Activated naive CD4-positive, alpha-beta T cell treated with anti-CD3 and anti-CD28 coated beads, Interleukin-2, amount 50 U/mL, for 72 hours (primary cell): ENCODE measurements around the gene METTL3. TPM values are rescaled to one million over a fixed set of nuclear protein-coding genes. Genes with fewer than 3 reads are reported as not detected.

ENCODE experiments used
- ATAC-seq, 2 donors: fragments of 150-1000 bp; cut with Tn5 transposase; 2 replicates each; pipeline ENCODE4 v1.10.0; 2021; ENCODE audit warnings: mild to moderate bottlenecking in 2 of 2, moderate library complexity in 2 of 2
- DNase-seq, 2 donors: peaks; one replicate each; pipeline ENCODE4 v3.0.0; 2021 to 2022; ENCODE audit warnings: low spot score in 2 of 2
- H3K27ac Mint-ChIP-seq, 2 donors: one replicate each; pipeline ENCODE4 v1.8.0; 2022; ENCODE audit warnings: mild to moderate bottlenecking in 2 of 2, mixed read lengths in 2 of 2
- H3K36me3 Mint-ChIP-seq, 2 donors: one replicate each; pipeline ENCODE4 v1.8.0; 2022; ENCODE audit warnings: mixed read lengths in 2 of 2
- H3K9me3 Mint-ChIP-seq, 2 donors: one replicate each; pipeline ENCODE4 v1.8.0; 2022; ENCODE audit warnings: mixed read lengths in 2 of 2
- total RNA-seq, 2 donors: library from RNA; stranded (reverse); gene quantifications; one replicate each; pipeline ENCODE4 v1.2.3, GENCODE V29; 2022

The METTL3 gene
- total RNA-seq, 2 donors from 2014 or later, result 60.6 to 74.9 TPM

DNA sequence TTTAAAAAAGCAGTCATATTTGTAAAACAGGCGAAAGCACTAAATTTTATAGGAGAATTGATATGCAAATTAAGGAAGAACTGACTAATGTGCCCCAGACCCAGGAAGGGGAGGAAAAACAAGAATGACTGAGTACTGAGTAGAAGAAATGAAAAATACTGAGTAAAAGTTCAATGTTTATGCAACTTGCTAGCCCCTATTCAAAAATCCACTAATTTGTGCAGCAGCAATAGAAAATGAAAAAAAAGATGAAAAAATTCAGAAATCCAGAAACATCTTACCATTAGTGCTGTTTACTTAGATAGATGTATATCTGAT lies 61.3 kb downstream of the METTL3 start:
- peaks cover 4 to 22% of the 10 kb centered on the region in 2 donors for H3K36me3 Mint-ChIP-seq
- ATAC-seq, result no peak
- H3K27ac Mint-ChIP-seq, result peak overlapping the region; percentile 72 to 83
- DNase-seq, result no peak
- H3K9me3 Mint-ChIP-seq, result no peaks in the 10 kb centered on the region

Other genes starting within 250 kb of the METTL3 start
- 1,000 to 10,000 TPM in 1 of 2 donors, 100 to 1,000 TPM in 1; 948 to 1,048 TPM for gene HNRNPC, start 241.9 kb downstream of the METTL3 start, total RNA-seq
- not detected for gene RPGRIP1, start 231.3 kb downstream of the METTL3 start, total RNA-seq
- 100 to 1,000 TPM; 161 to 172 TPM for gene SUPT16H, start 127.3 kb downstream of the METTL3 start, total RNA-seq
- 100 to 1,000 TPM; 125 to 126 TPM for gene CHD8, start 55.2 kb downstream of the METTL3 start, total RNA-seq
- 10 to 100 TPM; 30.2 to 48.8 TPM for gene RAB2B, start 34.4 kb downstream of the METTL3 start, total RNA-seq
- 100 to 1,000 TPM in 1 of 2 donors, 10 to 100 TPM in 1; 80.8 to 104 TPM for gene TOX4, start 34.1 kb downstream of the METTL3 start, total RNA-seq
- 1 to 10 TPM; 5.4 to 9.3 TPM for gene SALL2, start 15.0 kb upstream of the METTL3 start, total RNA-seq
- not detected for gene OR10G3, start 68.7 kb upstream of the METTL3 start, total RNA-seq
- gene OR10G2, start 123.6 kb upstream of the METTL3 start, total RNA-seq, result not detected
- gene OR4E2, start 142.5 kb upstream of the METTL3 start, total RNA-seq, result under 1 TPM in 1 of 2 donors, not detected in 1; 0.12 TPM
- gene OR4E1, start 162.5 kb upstream of the METTL3 start, total RNA-seq, result under 1 TPM; 0.14 to 0.16 TPM